NCI-H2107 treated with DMSO at 0.1 percent for 48 hours (cell line): ENCODE results near the gene UACA.
"Not testable (repeated sequence)": the region's sequence is repeated elsewhere in the genome, so short reads cannot be mapped to it uniquely, and the experiment has no call there.

Experiments used
- DNase-seq: peaks from one replicate; lab custom pipeline; 2025; ENCODE audit not compliant: unreplicated experiment; lab: John Stamatoyannopoulos, UW

UACA gene

DNA sequence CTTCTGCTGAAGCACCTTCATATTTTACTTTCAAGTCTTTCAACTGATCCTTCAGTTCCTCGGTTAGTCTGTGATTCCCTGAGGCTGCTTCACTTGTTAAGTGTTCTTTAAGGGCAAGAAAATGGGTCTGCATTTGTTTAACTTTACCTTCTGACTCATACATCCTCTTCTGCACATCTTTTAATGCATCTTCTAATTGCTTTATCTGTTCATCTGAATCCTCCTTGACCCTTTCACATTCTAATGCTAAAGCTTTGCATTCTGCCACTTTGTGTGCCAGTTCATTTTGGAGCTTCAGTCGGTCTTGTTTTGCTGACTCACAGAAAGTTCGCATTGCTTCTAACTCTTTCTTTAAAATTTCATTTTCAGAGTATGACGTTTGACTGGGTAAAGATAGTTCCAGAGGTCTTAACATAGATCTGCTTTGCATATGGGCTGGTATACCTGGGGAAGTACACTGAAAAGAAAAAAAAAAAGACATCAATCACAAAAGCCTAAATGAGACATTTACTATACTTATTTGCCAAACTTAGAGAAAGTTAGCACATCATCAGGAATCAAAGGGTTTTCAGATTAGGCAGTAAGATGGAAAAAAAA lies 94.3 kb downstream of the UACA start:
- DNase-seq: no peak

DNA sequence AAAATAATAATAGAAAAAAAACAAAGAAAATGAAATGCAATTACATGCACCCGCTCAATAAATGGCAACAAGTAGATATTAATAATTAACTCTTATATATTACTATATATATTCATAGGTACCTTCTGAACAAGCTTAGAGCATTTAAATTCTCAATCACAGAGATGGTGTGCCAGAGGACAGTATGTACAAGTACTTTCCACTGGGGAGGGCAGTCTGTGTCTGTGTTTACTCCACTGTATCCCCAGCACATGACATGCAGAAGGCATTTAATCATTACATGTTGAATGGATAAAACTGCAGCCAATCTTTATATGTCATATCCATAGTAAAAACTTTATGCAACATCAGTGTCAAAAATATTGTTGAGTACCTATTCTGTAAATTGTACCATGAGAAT lies 97.8 kb downstream of the UACA start:
- no peak for DNase-seq

DNA sequence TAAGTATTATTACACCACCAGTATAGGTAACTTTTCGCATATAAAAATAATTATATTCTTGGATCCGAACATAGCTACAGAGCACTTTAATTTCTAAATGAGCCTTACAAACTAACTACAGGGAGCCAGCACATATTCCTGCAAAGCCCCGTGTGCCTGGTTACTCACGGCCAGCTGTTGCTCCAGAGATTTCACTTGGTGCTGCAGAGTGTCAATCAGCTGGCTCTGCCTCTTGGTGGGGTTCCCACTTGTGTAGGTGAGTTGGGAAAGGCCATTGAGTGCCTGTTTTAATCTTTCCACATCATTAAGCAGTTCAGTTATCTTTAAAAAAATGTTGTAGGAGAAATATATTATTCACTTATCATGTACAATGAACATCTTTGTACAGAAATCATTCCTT lies 98.9 kb downstream of the UACA start:
- DNase-seq: no peak

DNA sequence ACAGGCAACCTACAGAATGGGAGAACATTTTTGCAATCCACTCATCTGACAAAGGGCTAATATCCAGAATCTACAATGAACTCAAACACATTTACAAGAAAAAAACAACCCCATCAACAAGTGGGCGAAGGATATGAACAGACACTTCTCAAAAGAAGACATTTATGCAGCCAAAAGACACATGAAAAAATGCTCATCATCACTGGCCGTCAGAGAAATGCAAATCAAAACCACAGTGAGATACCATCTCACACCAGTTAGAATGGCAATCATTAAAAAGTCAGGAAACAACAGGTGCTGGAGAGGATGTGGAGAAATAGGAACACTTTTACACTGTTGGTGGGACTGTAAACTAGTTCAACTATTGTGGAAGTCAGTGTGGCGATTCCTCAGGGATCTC lies 100.3 kb downstream of the UACA start:
- not testable (repeated sequence) for DNase-seq

DNA sequence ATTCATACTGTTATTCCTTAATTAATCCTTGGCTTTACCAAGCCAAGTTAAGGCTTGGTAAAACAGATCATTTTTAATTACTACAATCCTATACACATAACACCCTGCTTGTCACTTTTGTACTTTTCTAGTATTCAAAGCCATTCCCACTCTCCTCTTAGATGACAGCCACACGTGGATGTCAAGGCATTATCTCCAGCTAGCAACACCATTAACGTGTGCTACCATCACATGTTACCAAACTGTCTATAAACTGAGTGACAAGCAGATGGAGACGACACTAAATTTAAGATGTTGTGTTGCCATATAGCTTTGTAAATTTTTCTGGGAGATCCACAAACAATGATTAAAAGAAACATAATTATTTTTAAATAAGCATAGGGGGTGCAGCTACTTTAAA lies 103.7 kb downstream of the UACA start:
- DNase-seq: no peak

DNA sequence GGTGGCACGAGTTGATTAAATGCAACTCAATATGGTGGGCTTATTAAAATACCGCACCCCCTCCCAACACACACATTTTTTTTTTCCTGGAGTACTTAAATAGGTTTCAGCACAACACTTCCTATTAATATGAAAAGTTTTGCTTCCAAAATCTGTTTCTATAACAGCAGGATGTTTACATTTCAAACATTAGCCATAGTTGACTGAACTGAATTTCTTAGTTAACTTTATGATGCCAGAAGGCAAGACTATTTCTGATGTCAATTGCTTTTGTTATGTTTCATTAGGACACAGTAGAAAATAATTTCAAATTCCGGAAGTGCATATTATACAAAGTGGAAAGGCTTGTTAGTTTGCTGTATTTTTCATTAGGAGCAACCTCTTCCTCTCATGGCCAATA lies 104.7 kb downstream of the UACA start:
- DNase-seq: no peak

DNA sequence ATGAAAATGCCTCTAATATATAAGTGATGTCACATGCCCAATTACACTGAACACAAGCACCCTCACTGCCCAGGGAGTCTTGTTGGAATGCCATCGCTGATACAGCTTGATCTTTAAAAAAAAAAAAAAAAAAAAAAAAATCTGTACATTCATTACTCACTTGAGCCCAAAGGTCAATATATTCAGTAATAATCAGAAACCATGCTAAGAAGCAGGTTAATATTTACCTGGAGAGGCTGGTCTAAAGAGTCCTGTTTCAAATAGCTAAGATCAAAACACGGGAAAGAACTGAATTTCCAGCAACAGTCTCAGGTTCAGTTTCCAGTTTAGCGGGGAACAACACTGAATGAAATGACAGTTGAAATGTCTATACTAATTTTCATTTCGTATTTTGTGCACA lies 109.9 kb downstream of the UACA start:
- DNase-seq: no peak

DNA sequence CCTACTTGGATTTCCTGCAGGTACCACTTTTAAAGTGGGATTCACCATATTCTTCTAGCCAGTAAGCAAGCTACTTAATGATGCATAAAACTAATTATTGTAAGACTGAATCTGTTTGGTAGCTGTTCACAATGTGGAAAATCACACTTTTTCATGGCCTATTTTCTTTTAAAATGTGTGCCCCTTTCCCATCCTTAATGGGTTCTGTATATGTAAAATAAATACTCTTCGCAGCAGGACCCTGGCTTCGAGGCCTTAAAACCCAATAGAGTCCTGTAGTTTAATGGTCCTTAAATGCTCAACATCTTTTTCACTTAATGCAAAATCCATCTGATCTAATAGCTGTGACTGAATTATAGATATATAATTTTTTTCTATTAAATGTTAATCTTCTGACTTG lies 111.0 kb downstream of the UACA start:
- no peak for DNase-seq

DNA sequence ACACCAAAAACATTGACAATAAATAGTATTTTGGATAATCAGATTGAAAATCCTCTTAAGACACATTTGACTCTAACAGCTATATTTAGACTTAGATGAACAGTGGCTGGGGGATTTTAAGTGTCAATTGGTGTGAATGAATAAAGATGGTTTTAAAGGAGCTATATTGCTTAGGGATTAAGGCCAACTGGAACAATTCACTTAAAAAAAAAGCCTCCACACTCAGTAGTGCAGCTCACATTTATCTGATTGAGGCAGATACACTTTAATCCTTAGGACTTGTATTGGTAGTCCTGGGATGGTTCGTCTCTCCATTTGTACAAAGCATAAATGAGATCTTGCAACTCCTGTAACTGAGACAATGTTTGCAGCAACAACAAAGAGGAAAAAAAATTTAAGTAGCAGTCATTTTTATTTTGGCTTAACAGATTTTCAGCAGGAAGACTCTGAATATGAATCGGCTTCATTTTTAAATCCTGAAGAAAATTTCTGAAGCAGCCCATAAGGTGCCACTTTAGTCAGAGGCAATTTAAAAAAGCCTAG lies 112.0 kb downstream of the UACA start:
- DNase-seq: no peak

DNA sequence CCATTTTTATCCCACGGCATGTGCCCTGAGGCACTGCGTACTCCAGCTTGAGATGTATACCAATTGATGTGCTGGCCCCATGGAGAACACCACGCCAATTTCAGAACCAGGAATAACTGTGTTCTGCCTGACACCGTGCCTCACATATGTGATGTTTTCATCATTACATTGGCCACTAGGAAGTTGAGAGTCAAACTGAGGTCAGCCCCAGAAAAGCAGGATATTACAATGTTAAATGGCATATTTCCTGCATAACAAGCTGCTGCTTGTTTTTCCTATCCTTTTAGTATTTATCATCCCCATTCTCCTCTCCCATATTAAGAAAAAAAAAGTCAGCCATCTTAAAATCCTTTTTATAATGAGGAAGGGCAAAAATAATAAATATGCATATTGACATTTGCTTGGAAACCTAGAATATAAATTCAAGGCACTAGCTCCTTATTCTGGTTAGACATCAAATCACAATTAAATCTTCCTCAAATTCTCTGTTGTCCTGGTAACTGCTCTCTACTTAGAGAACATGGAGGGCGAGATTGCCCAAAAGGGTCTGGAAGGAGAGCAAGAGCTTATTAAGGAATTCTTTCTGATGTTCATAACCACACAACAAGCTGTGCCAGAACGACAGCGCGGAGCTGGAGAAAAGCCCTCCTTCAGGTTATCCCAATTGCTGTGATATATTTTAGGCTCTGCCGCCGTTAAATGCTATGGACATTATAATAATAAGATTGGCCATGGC lies 112.6 kb downstream of the UACA start:
- no peak for DNase-seq

DNA sequence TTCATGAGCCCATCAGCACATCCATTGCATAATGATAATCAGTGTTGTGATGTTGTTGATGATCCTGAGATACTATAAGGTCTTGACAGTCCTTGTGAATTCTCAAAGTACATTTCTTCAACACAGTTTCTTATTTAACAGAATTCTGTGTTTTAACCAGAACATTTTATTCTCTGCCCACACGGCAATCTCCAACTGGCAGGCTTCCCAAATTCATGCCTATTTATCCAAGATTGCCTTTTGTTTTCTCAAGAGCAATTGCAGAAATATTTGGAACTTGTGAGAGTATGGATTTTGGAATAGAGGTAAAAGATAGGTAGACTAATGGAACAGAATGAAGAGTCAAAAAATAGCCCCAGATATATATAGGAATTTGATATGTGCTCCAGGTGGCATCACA lies 116.0 kb downstream of the UACA start:
- no peak for DNase-seq

DNA sequence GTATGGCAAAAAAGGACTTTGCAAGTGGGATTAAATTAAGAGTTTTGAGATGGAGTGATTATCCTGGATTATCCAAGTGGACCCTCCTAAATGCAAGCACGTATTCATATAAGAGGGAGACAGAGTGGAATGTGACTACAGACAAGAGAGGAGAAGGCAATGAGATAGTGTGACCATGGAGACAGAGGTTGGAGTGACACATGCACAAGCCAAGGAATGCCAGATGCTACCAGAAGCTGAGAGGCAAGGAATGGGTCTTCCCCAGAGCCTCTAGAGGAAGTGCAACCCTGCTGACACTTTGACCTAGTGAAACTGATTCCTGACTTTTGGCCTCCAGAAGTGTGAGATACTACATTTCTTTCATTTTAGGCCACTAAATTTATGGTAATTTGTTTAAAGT lies 117.2 kb downstream of the UACA start:
- no peak for DNase-seq

DNA sequence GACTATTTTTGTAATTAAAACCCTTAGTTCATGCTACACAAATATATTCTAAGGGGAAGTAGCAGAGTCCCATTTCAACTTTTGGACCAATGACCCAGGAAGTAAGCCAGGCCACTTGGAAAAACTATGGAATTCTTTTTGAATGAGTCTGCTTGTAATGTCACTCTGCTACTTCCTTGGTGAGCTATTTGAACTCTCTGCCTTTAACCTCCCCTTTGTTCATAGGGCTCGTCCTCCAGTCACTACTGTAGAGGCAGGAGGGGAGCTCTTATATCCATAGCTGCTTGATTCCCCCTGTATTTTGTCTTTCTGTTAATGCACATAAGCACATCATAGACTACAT lies 119.6 kb downstream of the UACA start:
- DNase-seq: no peak

DNA sequence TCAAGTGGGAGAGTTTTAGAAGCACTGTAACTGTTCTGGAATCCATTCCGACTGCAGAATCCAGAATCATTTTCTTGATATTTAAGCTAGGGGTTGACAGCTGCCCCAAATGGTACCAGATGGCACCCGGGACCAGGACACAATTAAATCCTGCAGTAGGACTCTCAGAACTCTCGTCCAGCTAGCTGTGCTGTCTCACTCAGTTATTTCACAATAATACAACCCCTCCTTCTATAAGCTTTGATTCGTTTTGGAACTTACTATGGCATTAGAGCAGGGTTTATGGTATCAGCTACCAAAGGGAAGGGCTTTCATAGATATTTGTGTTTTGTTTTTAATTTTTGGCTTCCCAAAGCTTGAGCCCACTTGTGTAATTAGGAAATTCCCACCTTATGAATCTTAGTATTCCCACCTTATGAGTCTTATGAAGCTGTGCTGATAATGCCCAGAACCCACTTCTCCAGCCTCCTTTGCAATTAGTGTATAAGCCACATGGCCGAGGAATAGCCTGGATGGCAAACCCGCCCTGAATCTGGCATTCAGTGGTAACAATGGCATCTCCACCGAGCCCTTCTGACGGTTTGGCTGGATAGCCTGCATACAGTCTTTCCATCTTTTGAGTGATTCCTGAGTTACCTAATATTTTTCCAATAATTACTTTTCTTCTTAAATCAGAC lies 120.1 kb downstream of the UACA start:
- DNase-seq: no peak

DNA sequence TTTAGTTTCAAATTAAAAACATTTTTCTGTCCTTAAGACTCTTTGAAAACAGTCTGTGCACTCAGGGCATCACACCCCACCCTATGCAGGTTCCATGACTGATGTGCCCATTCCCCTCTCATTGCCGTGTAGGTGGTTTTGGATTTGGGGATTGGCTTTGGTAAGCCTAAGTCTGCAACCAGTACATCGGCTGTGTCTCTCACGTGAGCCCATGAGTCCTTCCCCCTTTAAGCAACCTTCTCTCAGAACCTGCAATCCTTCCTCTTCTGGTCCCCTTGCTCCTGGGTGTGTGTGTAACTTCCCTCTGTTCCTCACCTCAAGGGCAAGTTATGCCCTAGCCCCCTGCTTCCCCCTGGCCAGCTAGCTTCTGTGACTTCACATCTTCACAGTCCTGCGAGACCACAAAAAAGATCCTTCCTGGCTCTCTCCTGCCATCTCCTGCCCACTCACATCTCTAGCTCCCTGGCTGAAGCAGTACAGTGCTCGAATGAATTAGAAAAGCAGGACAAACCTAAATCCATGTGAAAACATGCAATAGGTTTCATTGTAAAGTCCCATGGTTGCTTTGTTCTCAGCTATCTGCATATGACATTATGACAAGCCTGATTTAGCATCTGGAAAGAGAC lies 126.7 kb downstream of the UACA start:
- DNase-seq: no peak

DNA sequence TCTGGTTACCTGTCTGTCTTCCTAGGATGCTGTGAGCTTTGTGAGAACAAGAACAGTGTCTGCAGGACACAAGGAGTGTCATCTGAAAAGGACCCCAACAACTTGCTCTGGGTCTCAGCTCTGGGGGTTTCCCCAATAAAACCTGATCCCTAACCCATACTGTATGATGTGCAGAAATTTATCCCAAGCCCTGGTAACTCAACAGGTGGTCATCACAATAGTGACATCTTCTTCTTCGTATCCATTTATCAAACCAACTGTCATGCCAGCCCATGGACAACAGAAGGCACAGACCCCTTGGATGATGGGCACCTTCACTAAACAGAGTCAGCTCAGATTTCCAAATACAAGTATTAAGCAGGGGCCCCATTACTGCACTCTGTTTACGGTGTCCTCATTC lies 127.5 kb downstream of the UACA start:
- no peak for DNase-seq

DNA sequence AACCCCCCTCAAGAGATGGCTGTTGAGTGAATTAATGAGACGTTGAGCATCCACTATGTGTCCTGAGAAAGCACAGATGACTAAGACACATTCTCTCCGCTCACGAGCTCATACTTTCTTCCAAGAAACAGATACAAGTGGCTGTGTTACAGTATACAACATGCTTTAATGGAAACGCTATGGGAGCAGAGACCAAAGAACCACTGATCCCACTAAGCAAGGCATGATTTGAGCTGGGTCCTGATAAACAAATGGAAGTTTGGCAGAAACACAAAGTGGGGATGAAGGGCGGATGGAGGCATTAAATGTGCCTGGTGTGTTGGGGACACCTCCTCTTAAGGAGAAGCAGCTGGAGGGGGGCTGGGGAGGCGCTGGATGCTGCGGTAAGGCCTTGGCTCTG lies 129.4 kb downstream of the UACA start:
- DNase-seq: no peak

DNA sequence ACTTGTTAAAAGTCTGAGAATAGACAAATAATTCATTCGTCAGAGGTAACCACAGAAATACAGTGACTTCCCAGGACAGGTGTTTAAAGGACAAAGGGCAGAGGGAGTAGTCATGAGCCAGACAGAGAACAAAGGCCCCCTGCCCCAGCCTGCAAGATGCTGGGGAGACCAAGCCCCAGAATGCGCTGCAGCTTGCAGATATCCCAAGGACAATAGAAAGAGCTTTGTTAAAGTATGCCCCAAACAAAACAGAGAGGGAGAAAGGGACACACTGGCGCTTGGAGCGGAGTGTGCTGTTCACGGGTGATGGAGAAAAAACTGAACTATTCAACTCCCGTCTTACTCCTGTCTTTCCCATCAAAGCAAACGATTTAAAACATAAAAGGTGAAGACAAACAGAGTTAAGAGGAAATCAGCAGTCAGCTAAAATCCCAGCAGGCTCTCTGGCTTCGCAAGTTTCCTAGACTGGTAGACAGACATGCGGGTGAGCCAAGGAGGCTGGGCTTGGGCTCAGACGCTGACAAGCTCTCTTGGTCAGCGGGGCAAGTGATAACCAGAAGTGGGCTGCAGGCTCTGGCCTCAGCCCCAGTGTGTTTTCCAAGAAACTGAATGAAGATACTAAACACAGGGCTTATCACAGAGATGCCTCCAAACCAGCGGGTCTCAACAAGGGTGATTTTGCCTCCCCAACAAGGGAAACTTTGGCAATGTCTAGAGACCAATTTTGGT lies 130.1 kb downstream of the UACA start:
- peak; percentile 6 for DNase-seq

DNA sequence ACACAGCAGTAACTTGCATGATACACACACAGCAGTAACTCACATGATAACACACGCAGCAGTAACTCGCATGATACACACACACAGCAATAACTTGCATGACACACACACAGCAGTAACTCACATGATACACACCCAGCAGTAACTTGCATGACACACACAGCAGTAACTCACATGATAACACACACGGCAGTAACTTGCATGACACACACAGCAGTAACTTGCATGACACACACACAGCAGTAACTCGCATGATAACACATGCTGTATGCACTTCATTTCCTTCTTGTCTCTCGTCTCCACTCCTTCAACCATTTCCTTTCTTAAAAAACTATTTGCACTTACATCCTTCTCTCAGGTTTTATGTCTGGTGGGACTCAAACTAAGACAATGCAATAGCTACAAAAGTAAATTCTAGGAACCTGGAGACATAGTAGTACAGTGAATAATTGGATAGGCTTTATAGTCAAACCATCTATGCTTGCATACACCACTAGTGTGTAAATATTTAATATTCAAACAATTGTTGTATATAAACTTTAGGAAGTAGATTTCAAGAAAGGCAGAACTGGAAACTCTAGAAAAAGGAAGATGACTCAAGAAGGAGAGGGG lies 130.8 kb downstream of the UACA start:
- no peak for DNase-seq

DNA sequence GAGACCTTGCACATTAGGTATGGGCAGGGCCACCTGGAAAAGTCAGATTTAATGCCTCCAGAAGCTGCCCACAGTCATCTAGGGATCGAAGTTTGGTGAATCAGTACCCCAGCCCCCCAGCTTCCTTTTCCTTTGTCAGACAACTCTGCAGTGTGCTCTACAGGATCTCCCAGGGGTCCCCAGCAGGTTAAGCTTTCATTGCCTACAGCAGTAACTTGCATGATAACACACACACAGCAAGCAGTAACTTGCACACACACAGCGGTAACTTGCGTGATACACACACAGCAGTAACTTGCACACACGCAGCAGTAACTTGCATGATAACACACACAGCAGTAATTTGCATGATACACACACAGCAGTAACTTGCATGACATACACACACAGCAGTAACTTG lies 131.3 kb downstream of the UACA start:
- DNase-seq: no peak

DNA sequence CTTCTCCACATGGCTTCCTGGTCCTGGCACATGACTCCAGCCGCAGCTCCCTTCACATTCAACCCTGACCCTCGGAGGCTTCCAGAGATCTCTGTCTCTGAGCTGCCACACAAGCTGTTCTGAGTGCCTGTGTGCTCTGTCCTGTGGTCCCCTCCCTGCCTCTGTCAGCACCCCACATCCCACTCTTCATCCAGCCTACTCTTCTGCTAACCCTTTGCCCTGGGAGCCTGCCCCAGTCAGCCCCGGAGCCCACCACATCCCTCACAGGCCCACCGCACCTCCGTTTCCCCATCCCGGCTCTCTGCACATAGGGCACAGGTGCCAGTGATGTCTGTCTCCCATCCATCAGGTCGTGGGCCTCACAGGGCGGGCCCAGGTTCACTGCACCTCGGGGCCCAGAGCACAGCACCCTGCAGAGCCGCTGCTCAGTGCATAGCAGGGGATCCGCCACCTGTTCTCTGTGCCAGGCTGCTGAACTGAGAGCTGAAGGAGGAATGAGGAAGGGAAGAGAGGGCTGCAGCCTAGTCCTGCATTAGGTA lies 133.6 kb downstream of the UACA start:
- DNase-seq: no peak
